ENCODE results near the gene RDX. TPM values are rescaled to one million over a fixed set of nuclear protein-coding genes. Genes with fewer than 3 reads are reported as not detected.
"Not testable (repeated sequence)": the region's sequence is repeated elsewhere in the genome, so short reads cannot be mapped to it uniquely, and the experiment has no call there.

RDX gene
- total RNA-seq, 2 experiments from 2014 or later = 47.9 to 56.2 TPM

GRCh38 chr11:110192604-110193282, 103.7 kb downstream of the RDX start:
- intact Hi-C loops (cut with micrococcal nuclease); H3K27ac Mint-ChIP-seq; H3K4me3 Mint-ChIP-seq; POLR2A ChIA-PET; DNase-seq; H3K36me3 Mint-ChIP-seq; H3K9me3 Mint-ChIP-seq: not testable (repeated sequence)
- Mint-ChIP-seq H3K27me3 (peaks cover 11% of the 10 kb centered on the region), H3K4me1 (ENCODE audit: low read depth) (peaks cover 15% of the 10 kb centered on the region)
- CTCF ChIA-PET = interaction anchor here (1.2 to 2.1 kb wide), 3 partner anchors 8 to 240 kb away, joined by 3 to 10 read pairs (median 7); no protein-coding TSS in a partner anchor

DNA sequence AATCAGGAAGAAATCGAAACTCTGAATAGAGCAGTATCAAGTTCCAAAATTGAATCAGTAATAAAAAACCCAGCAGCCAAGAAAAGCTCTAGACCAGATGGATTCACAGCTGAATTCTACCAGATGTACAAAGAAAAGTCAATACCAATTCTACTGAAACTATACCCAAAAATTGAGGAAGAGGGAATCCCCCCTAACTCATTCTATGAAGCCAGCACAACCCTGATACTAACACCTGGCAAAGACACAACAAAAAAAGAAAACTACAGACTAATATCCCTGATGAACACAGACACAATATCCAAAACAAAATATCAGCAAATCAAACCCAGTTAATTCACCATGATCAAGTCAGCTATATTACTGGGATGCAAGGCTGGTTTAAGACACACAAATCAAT, 105.5 kb downstream of the RDX start:
- peaks cover 15% of the 10 kb centered on the region for H3K4me1 Mint-ChIP-seq (ENCODE audit: low read depth)
- peaks cover 16% of the 10 kb centered on the region for H3K27me3 Mint-ChIP-seq

GRCh38 chr11:110187731-110188130, 108.7 kb downstream of the RDX start:
- Mint-ChIP-seq H3K9me3 (no peaks in the 10 kb centered on the region), H3K4me1 (ENCODE audit: low read depth) (peaks cover 10% of the 10 kb centered on the region), H3K36me3 (no peaks in the 10 kb centered on the region), H3K4me3 (no peak overlapping the region), H3K27me3 (peaks cover 12% of the 10 kb centered on the region), H3K27ac (no peak overlapping the region)
- ChIA-PET CTCF (interaction anchor here (1.8 kb wide), 1 partner anchor 13 kb away, joined by 4 read pairs; no protein-coding TSS in a partner anchor), POLR2A (no interaction called here)
- intact Hi-C loops (cut with micrococcal nuclease) = no loop called here
- no peak for DNase-seq

More for the DNA sequence above, 105.5 kb downstream of the RDX start:
- Mint-ChIP-seq H3K27ac (no peak overlapping the region), H3K36me3 (no peaks in the 10 kb centered on the region), H3K9me3 (no peaks in the 10 kb centered on the region), H3K4me3 (no peak overlapping the region)
- CTCF ChIA-PET = interaction anchor here (1.9 to 2.1 kb wide), 2 partner anchors 10 to 239 kb away, joined by 4 to 10 read pairs; partner anchors contain the start of gene FDX1
- DNase-seq = no peak
- POLR2A ChIA-PET = no interaction called here
- intact Hi-C loops (cut with micrococcal nuclease) = no loop called here

GRCh38 chr11:110186867-110187266, 109.5 kb downstream of the RDX start:
- peaks cover under 1% of the 10 kb centered on the region for H3K4me1 Mint-ChIP-seq (ENCODE audit: low read depth)
- DNase-seq = no peak
- H3K4me3 Mint-ChIP-seq = no peak overlapping the region
- H3K27me3 Mint-ChIP-seq = peaks cover 12% of the 10 kb centered on the region
- H3K27ac Mint-ChIP-seq = no peak overlapping the region
- intact Hi-C loops (cut with micrococcal nuclease) = no loop called here
- no peaks in the 10 kb centered on the region for H3K9me3 Mint-ChIP-seq
- POLR2A ChIA-PET = no interaction called here
- no peaks in the 10 kb centered on the region for H3K36me3 Mint-ChIP-seq
- CTCF ChIA-PET = interaction anchor here (1.8 kb wide), 1 partner anchor 14 kb away, joined by 4 read pairs; no protein-coding TSS in a partner anchor

DNA sequence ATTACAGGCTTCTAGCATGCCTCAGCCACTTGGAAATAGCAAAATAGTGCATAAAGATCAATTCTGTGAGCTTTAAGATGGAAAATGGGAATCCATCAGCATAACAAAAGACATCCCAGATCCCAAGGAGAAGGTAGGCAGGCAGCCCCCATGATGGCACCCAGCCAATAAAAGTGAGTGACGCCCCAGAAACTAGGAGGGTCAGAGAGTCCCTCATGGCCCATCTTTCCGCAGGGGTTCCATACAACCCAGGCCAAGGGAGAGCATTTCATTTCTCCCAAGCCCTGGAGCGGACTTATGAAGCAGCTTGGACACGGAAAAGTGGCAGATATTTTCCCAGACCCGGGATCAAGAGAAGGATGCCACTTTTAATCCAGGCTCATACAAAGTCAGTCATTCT, 110.0 kb downstream of the RDX start:
- POLR2A ChIA-PET = no interaction called here
- Mint-ChIP-seq H3K9me3 (no peaks in the 10 kb centered on the region), H3K27me3 (peaks cover 12% of the 10 kb centered on the region), H3K36me3 (no peaks in the 10 kb centered on the region), H3K4me3 (no peak overlapping the region), H3K4me1 (ENCODE audit: low read depth) (no peaks in the 10 kb centered on the region), H3K27ac (no peak overlapping the region)
- no peak for DNase-seq
- CTCF ChIA-PET = interaction anchor here (0.6 to 1.8 kb wide), 2 partner anchors 14 to 72 kb away, joined by 3 to 4 read pairs; no protein-coding TSS in a partner anchor
- intact Hi-C loops (cut with micrococcal nuclease) = no loop called here

GRCh38 chr11:110185599-110185998, 110.8 kb downstream of the RDX start:
- intact Hi-C loops (cut with micrococcal nuclease) = no loop called here
- H3K4me1 Mint-ChIP-seq (ENCODE audit: low read depth) = no peaks in the 10 kb centered on the region
- POLR2A ChIA-PET = no interaction called here
- no peaks in the 10 kb centered on the region for H3K9me3 Mint-ChIP-seq
- DNase-seq = no peak
- no peaks in the 10 kb centered on the region for H3K36me3 Mint-ChIP-seq
- CTCF ChIA-PET = interaction anchor here (0.6 kb wide), 1 partner anchor 71 kb away, joined by 3 read pairs; no protein-coding TSS in a partner anchor
- no peak overlapping the region for H3K4me3 Mint-ChIP-seq
- H3K27ac Mint-ChIP-seq = no peak overlapping the region
- peaks cover 12% of the 10 kb centered on the region for H3K27me3 Mint-ChIP-seq

- DNase-seq = no peak
- Mint-ChIP-seq H3K27me3 (peaks cover 12% of the 10 kb centered on the region), H3K36me3 (no peaks in the 10 kb centered on the region), H3K27ac (no peak overlapping the region), H3K9me3 (no peaks in the 10 kb centered on the region), H3K4me3 (no peak overlapping the region), H3K4me1 (ENCODE audit: low read depth) (no peaks in the 10 kb centered on the region)
- intact Hi-C loops (cut with micrococcal nuclease) = no loop called here
- CTCF ChIA-PET = no interaction called here
- POLR2A ChIA-PET = no interaction called here
These were observed 111.3 kb downstream of the RDX start for GRCh38 chr11:110185121-110185591.

DNA sequence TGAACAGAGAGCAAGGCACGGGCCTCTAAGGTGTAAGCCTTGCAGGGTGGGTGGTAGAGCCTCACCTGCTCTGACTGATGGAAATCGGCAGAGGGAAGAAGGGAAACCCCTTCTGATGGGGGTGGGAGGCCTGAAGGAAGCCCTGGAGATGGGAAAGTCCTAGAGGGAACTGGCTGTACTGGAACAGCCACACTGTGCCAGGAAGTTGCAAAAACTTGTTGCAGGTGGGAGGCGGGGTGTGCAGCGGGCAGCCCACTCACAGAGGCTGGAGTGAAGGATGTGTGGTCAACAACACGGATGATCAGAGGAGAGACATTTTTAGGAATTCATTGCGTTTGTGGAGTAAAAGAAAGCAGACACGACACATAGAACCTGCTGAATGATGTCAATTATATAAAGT, 112.0 kb downstream of the RDX start:
- no peaks in the 10 kb centered on the region for H3K36me3 Mint-ChIP-seq
- no peak overlapping the region for H3K27ac Mint-ChIP-seq
- no peak overlapping the region for H3K4me3 Mint-ChIP-seq
- no peaks in the 10 kb centered on the region for H3K9me3 Mint-ChIP-seq
- POLR2A ChIA-PET = no interaction called here
- CTCF ChIA-PET = no interaction called here
- DNase-seq = no peak
- no peaks in the 10 kb centered on the region for H3K4me1 Mint-ChIP-seq (ENCODE audit: low read depth)
- intact Hi-C loops (cut with micrococcal nuclease) = no loop called here
- peaks cover 12% of the 10 kb centered on the region for H3K27me3 Mint-ChIP-seq

DNA sequence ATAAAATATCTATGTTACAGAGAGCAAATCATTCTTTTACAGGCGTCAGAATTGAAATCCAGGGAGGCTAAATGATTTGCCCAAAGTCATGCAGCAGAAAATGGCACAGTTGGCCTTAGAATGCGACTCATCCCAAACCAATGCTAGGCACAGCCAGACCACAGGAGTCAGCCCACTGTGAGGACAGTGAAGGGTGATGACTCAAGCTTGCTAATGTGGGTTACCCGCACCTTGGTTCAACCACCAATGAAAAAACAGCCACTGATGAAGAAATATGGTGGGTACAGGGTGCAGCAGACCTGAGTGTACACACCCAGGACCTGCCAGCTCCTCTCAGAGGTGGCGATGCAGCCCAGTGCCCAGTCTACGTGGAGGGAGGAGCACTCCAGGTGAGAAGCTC, 113.5 kb downstream of the RDX start:
- Mint-ChIP-seq H3K9me3 (no peaks in the 10 kb centered on the region), H3K4me3 (no peak overlapping the region), H3K27me3 (peaks cover 10% of the 10 kb centered on the region), H3K36me3 (no peaks in the 10 kb centered on the region), H3K27ac (no peak overlapping the region), H3K4me1 (ENCODE audit: low read depth) (no peaks in the 10 kb centered on the region)
- DNase-seq = no peak
- CTCF ChIA-PET = no interaction called here
- POLR2A ChIA-PET = no interaction called here
- intact Hi-C loops (cut with micrococcal nuclease) = no loop called here

GRCh38 chr11:110179064-110179463, 117.3 kb downstream of the RDX start:
- no peak overlapping the region for H3K27ac Mint-ChIP-seq
- DNase-seq = no peak
- POLR2A ChIA-PET = no interaction called here
- no peaks in the 10 kb centered on the region for H3K9me3 Mint-ChIP-seq
- peaks cover 2% of the 10 kb centered on the region for H3K27me3 Mint-ChIP-seq
- no peaks in the 10 kb centered on the region for H3K36me3 Mint-ChIP-seq
- intact Hi-C loops (cut with micrococcal nuclease) = no loop called here
- H3K4me1 Mint-ChIP-seq (ENCODE audit: low read depth) = peaks cover 2% of the 10 kb centered on the region
- CTCF ChIA-PET = interaction anchor here (0.7 kb wide), 1 partner anchor 198 kb away, joined by 3 read pairs; no protein-coding TSS in a partner anchor
- no peak overlapping the region for H3K4me3 Mint-ChIP-seq

DNA sequence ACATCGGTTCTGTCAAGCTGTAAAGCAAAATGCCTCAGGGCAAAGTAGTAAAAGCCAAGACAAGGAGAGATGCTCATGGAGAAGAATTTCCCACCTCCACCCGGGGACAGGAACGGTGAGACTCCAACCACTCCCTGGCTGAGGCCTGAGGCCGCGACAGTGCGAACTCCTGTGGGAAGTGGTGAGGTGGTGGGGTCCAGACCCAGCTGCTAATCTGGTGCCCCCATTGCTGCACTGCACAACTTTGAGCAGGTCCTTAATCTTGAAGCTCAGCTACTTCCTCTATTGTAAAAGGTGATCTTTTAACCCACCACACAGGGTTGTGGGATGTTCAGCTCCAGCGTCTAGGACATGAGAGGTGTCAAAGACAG, 119.3 kb downstream of the RDX start:
- intact Hi-C loops (cut with micrococcal nuclease) = no loop called here
- H3K4me3 Mint-ChIP-seq = no peak overlapping the region
- peaks cover 10% of the 10 kb centered on the region for H3K27me3 Mint-ChIP-seq
- H3K9me3 Mint-ChIP-seq = no peaks in the 10 kb centered on the region
- DNase-seq = no peak
- H3K4me1 Mint-ChIP-seq (ENCODE audit: low read depth) = peaks cover 5% of the 10 kb centered on the region
- H3K27ac Mint-ChIP-seq = no peak overlapping the region
- ChIA-PET POLR2A (no interaction called here), CTCF (interaction anchor here (1.4 kb wide), 1 partner anchor 258 kb away, joined by 3 read pairs; no protein-coding TSS in a partner anchor)
- no peaks in the 10 kb centered on the region for H3K36me3 Mint-ChIP-seq

DNA sequence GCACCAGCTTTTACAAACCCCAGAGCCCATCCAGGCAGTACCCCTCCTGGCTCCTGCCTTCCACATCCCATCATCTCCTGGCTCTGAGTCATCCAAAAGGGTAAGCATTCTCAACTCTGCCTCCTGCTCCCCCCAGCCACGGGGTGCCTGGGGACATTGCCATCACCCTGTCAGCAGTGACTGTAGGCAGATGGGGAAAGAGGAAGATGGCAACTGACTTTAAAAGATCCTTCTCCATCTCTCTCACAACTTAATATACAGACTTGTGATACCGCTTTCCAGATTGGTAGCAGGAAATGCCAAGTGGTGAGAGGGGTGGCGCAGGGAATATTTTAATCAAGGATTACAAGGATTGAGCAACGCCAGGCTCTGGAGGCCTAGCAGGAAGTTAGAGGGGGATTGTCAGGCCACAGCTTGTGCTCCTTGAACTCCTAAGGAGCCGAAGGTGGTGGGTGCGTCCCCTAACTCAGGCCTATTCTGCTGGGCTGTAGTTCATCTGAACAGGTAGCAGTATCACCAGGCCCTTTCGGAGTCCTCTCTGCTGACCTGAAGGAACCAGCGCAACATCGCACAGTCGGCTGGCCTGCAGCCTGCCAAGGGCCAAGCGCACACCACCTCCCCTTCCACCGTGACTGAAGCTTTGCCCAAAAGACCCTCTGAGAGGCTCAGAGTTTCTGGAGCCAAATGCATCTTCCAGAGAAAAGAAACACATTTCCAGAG, 119.9 kb downstream of the RDX start:
- Mint-ChIP-seq H3K4me1 (ENCODE audit: low read depth) (peaks cover 5% of the 10 kb centered on the region), H3K27me3 (peaks cover 12% of the 10 kb centered on the region), H3K4me3 (no peak overlapping the region), H3K36me3 (no peaks in the 10 kb centered on the region), H3K9me3 (no peaks in the 10 kb centered on the region), H3K27ac (no peak overlapping the region)
- CTCF ChIA-PET = interaction anchor here (1.4 to 1.7 kb wide), 2 partner anchors 17 to 259 kb away, joined by 3 to 5 read pairs; no protein-coding TSS in a partner anchor
- no peak for DNase-seq
- POLR2A ChIA-PET = no interaction called here
- intact Hi-C loops (cut with micrococcal nuclease) = no loop called here
